Fibroblast of skin of right biceps (primary cell): ENCODE data around the gene CAB39.

Experiments
- DNase-seq: peaks from one replicate; pipeline ENCODE4 v3.0.0-alpha.2; 2013

The CAB39 gene

DNA sequence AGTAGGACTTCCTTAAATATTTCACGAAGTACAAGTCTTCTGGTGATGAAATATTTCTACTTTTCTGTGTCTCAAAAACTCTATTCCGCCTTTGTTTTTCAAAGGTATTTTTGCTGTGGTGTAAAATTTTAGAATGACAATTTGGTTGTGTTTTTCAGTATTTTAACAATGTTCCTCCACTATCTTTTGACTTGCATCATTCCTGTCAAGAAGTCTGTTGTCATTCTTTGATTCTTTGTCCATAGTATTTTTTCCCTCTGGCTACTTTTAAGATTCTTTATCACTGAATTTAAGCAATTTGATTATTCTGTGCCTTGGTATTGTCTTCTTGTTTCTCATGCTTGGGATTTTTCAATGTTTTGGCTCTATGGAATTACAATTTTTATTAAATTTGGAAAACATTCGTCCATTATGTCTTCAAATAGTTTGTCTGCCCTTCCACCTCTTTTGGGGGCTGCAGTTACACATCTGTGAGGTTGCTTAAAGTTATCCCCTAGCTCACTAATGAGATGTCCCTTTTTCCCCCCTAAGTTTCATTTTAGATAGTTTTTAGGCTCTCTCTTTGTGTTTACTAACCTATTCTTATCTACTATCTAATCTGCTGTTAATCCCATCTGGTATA lies 76.0 kb downstream of the CAB39 start:
- no peak for DNase-seq

DNA sequence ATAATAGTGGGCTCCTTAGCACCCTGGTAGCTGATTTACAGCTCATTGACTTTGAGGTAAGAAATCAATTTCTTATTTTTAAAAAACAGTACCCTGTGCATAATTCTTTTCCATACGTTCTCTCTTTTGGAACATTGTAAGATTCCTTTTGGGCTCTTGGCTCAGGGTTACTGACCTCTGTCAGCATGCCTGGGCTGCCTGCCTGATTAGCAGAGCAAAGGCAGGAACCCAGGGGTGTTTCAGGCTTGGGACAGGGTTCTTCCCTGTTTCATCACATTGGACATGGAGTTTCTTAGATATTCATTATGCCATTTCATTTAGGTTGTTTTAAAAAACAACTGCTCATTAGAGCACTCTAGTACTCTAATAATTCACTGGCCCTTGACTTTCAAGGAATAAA lies 78.3 kb downstream of the CAB39 start:
- no peak for DNase-seq

- peak; percentile 99 for DNase-seq
These were observed 81.1 kb downstream of the CAB39 start for GRCh38 chr2:230793572-230794359.

- no peak for DNase-seq
These were observed 81.9 kb downstream of the CAB39 start for GRCh38 chr2:230794497-230794896.

GRCh38 chr2:230795856-230796255 lies 83.2 kb downstream of the CAB39 start:
- no peak for DNase-seq

- DNase-seq: peak; percentile 79
These were observed 83.7 kb downstream of the CAB39 start for GRCh38 chr2:230796280-230796862.

DNA sequence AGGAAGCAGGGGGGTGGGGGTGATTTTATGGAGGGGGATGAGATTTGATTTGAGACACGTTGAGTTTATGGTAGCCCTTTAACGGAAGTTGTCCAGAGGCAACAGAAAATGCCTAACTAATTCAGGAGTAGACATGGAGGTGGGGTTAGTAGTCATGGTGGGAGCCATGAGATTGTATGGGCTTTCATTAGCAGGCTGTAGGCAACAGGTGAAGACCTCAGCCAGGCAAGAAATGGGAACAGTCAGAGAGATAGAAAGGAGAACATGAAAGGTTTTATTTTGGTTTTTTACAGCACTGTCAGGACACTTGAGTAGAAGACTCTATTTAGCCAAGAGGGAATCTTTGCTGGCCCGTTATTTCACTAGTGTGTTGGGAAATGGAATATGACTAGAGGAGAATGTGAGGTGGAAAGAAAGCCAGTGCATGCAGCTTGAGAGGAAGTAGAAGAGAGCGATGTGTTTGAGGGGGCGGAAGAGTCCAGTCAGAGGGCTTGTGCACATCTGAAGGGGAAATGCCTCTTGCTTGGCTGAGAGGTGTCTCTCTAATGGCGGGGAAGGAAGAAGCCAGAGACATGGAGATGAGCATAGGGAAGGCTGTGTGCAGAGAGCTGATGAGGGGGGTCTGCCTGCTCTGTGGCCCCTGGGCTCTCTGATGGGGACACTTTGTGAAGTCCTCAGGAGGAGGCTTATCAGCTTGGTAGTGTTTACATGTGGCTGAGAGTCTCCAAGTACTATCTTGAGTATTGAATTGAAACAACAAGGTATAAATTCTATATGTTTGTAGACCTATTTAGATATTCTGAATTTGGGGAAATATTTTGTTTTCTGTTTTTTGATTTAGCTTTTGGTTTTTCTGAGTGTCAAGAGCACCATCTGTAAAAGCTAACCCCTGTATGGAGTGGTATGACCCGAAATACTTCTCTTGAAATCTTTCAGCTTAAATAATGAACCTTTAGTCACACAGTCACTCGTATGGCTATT lies 85.2 kb downstream of the CAB39 start:
- DNase-seq: no peak

DNA sequence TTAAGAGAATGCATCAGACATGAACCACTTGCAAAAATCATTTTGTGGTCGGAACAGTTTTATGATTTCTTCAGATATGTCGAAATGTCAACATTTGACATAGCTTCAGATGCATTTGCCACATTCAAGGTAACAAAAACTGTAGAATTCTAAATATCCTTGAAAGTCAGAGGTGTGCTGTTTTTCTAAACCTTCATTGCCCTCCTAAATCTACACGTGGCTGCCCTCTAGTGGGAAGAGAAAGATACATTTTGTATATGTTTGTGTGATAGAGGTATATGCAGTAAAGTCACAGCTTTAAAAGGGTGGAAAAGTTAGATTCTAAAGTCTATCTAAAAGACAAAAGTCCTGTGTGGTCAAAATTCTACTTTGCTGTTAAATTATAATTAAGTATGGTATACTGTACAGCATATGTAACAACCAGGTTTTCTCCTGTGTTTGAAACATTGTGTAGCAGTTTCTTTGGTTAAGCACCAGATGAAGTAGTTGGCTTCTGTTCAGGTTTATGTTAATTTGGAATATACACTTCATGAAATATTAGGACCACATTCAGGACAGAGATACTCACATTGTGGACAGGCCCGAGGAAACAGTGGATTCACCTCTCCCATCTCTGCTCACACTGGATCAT lies 86.2 kb downstream of the CAB39 start:
- DNase-seq: peak; percentile 54

DNA sequence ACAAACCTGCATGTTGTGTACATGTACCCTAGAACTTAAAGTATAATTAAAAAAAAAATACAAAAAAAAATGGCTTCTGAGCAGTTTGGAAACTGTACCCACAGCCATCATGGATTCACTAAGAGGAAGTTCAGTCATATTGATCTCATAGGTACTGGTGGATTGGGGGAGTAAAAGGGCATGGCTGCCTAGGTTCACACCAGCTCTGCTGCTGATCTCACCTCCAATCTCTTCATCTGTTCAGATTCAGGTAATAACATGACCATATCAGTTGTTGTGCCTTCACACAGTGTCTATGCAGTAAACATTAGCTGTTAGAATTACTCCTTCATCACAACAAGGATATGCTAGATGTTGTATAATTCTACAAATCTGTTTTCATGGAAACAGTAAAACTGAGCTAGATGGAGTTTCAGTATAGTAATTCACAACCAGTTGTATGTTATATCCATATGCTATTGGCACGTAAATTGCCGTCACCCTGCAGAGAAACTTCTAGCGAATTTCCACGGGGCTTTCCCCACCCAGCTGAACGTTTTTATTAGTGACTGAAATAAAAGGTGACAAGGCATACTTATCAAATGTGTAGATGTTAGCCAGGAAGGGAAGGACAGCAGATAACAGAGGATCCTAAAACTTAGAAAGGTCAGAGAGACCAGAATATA lies 92.8 kb downstream of the CAB39 start:
- DNase-seq: no peak

GRCh38 chr2:230807729-230808128 lies 95.1 kb downstream of the CAB39 start:
- DNase-seq: no peak

GRCh38 chr2:230809015-230809414 lies 96.4 kb downstream of the CAB39 start:
- DNase-seq: no peak

DNA sequence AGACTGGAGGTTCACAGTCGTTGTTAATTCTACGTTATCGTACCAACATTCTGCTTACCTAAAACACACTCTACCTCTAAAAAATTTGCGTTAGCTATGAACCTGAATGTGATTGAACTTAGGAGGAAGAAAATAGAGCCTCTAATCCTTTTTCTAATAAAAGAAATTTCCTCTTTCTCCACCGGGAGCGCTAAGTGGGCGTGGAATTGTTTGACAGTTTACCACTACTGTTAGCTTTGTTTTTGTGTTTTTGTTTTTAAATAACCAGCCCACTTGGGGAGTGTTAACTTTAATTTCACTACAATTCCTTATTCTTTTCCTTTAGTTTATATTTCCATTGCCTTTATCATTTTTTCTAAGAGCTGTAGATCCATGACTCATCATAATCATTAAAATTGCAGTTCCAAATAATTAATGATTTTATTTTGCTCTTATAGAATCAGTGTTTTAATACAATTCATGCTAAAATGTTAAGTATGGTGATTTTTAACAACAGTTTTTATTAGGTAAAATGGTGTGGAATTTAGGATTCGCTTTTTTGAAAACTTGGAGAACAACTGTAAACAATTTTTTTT lies 97.1 kb downstream of the CAB39 start:
- DNase-seq: no peak

- DNase-seq: peak; percentile 60
These were observed 98.9 kb downstream of the CAB39 start for GRCh38 chr2:230811508-230811907.

- DNase-seq: no peak
These were observed 99.4 kb downstream of the CAB39 start for GRCh38 chr2:230812033-230812432.

DNA sequence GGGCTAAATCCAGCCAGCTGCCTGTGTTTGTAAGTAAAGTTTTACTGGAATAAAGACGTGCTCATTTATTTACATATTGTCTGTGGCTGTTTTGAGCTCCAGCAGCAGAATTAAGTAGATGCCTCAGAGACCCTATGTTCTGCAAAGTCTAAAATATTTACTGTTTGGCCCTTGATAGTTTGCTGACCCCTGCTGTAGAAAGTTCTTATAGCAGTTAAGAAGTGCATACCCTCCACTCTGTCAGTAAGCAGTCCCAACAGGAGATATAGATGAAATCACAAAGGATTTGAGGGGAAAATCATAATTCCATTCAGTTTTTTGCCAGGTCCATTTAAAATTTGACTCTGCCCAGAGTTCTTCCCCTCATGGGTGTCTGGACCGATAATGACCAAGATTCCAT lies 102.0 kb downstream of the CAB39 start:
- peak; percentile 18 for DNase-seq

DNA sequence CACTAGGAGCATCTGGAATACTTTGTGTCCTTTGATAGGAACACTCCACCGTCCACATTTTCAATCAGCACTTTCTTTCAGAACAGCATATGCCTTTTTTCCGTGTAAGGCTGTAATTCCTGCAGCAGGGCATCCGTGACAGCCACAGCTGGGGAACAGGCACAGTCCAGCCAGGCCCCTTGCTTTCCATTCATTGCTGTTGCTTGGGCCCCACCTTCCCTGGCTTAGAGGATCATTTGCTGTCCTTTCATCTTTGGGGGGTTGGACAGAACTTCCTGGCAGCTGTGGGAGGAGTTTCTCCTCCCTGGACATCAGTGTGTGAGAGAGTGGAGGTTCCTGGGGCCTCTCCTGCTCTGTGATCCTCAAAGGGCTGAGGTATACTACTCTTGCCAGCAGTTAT lies 102.4 kb downstream of the CAB39 start:
- no peak for DNase-seq

DNA sequence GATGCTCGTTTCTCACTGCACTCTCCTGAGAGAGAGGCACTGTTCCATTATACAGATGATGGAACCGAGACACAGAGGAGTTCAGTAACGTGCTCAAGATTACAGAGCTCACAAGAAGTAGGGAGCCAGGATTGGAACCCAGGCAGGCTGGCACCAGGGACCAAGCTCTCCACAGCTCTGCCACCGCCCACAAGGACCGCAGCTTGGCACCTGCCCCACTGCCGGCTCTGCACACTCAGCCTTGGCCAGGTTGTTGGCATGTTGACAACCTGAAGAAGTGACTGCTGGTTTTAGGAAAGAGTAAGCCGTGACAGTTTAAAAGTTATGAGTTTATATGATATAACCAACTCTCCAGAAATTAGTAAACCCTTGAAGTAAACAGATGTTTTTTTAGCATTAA lies 104.1 kb downstream of the CAB39 start:
- DNase-seq: no peak

GRCh38 chr2:230819433-230819832 lies 106.8 kb downstream of the CAB39 start:
- DNase-seq: no peak

DNA sequence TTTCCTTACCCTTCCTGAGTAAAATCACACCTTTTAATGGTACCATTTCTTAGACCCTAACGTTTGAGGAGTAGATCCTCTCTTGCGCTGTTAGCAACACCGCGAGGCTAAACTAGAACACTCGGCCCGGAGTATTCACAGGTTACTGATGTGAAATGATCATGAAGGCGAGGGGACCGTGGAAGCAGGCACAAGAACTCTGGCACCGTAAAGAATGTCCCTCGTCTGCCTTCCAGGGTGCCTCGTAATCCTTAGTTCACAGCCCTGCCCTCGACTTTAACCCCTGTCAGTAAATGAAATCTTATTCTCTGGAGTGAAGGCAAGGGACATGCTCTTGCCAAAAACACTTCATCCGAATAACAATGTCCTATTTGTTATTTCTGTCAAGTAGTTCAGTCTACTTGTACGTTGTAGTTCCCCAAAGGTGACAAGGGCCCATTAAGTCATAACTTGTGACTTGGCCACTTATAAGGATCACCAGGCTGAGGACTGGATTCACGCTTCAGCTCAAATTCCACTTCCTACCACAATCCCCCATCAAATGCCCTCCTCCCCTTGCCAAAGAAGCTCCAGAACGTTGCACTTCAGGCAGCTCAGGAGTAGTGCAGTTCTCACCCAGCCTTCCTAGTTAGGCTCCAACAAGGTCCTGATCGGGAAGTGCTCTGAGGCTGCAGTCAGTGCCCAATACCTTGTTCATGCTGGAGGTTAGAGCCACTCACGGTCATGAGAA lies 108.8 kb downstream of the CAB39 start:
- no peak for DNase-seq

DNA sequence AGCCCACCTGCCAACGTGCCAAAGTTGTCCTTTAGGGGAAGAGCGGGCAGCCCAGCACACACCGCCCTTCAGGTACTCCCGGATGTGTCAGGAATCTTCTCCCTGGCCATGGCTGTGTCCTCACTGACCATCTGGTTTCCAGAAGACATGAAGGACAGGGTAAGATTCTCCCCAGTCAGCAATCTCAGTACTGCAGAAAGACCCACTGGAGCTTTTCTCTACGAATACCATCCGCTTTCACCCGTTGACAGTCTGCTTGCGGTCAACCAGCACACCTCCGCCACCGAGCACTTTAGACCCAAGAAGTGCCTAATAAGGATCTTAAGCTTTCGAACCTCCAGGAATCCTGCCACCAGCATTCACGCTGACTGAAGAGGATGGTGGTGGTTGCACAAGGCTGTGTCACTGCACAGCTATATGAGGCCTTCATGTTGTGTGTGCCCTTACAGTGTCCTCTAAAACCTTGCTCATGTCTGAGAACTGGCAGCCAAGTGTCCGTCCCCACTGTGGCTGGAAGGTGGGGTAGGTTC lies 109.4 kb downstream of the CAB39 start:
- no peak for DNase-seq
